Spleen (tissue), 11 donors: ENCODE measurements around the gene PSRC1. TPM values are rescaled to one million over a fixed set of nuclear protein-coding genes. Genes with fewer than 3 reads are reported as not detected.

ENCODE experiments used
- DNase-seq: peaks from one replicate; pipeline ENCODE4 v3.0.0-alpha.2; 2020
- H3K27ac ChIP-seq, 8 donors: fragments of 200-600 bp; sonication (generic) in 7 of 8; 1 replicate in 4 of 8; 2 replicates in 4 of 8; pipeline versions ENCODE4 v1.5.0 to v1.8.0; 2016 to 2021; ENCODE audit warnings: inconsistent platforms in 4 of 8, mild to moderate bottlenecking in 4 of 8, moderate library complexity in 1 of 8
- H3K27me3 ChIP-seq, 7 donors: fragments of 200-600 bp; sonication (generic) in 6 of 7; replicated peaks in 1 of 7; 1 replicate in 4 of 7; 2 replicates in 3 of 7; pipeline versions ENCODE4 v1.5.0 to v1.8.0; 2016 to 2021; ENCODE audit warnings: inconsistent platforms in 3 of 7, mild to moderate bottlenecking in 1 of 7
- H3K36me3 ChIP-seq, 6 donors: fragments of 200-600 bp; sonication (generic) in 5 of 6; 1 replicate in 4 of 6; 2 replicates in 2 of 6; pipeline versions ENCODE4 v1.5.0 to v1.8.0; 2016 to 2021; ENCODE audit warnings: inconsistent platforms in 2 of 6
- H3K4me1 ChIP-seq, 6 donors: fragments of 200-600 bp; sonication (generic) in 5 of 6; 1 replicate in 3 of 6; 2 replicates in 3 of 6; pipeline versions ENCODE4 v1.5.0 to v1.8.0; 2016 to 2021; ENCODE audit warnings: inconsistent platforms in 3 of 6
- H3K4me3 ChIP-seq, 8 donors: fragments of 200-600 bp; sonication (generic) in 7 of 8; 1 replicate in 4 of 8; 2 replicates in 4 of 8; pipeline versions ENCODE4 v1.5.0 to v1.8.0; 2016 to 2021; ENCODE audit warnings: inconsistent platforms in 4 of 8, mild to moderate bottlenecking in 4 of 8, moderate library complexity in 2 of 8
- H3K9me3 ChIP-seq, 8 donors: fragments of 200-600 bp; sonication (generic) in 7 of 8; 1 replicate in 4 of 8; 2 replicates in 4 of 8; pipeline versions ENCODE4 v1.5.0 to v1.8.0; 2016 to 2021; ENCODE audit warnings: inconsistent platforms in 4 of 8
- CTCF ChIP-seq, 11 experiments: fragments of 200-600 bp in 7 of 11; fragments of 450-650 bp in 4 of 11; sonication (generic) in 4 of 11; IDR thresholded peaks in 8 of 11; conservative IDR thresholded peaks in 3 of 11; 1 replicate in 7 of 11; 2 replicates in 4 of 11; pipeline versions ENCODE4 v1.4.0 to v1.8.0; 2016 to 2021; ENCODE audit warnings: antibody characterized with exemption in 11 of 11, inconsistent platforms in 4 of 11, mild to moderate bottlenecking in 1 of 11
- POLR2A ChIP-seq, 3 donors: fragments of 450-650 bp; IDR thresholded peaks; one replicate each; pipeline ENCODE4 v1.5.1; 2017; ENCODE audit warnings: antibody characterized with exemption in 3 of 3, mild to moderate bottlenecking in 1 of 3
- POLR2AphosphoS5 ChIP-seq, 3 donors: sonication (generic); formaldehyde crosslinking; IDR thresholded peaks; one replicate each; pipeline ENCODE4 v1.5.1; 2017; ENCODE audit warnings: antibody characterized with exemption in 3 of 3
- WGBS, 5 donors: extraction: QIAGEN DNeasy Blood & Tissue Kit in 3 of 5; methylation state at CpG; one replicate each; pipeline versions ENCODE4 v1.1.5 to v1.1.7; 2013 to 2018; 5-methylcytosine and 5-hydroxymethylcytosine counted together
- intact Hi-C: fragments of 100-400 bp; cut with DNase I; formaldehyde crosslinking; loops from one replicate; pipeline ENCODE4 v1.15.0; 2023; ENCODE audit warnings: low total_unique reads
- polyA plus RNA-seq, 3 donors: library from polyadenylated mRNA; stranded (reverse); fragments of 200-250 nt; gene quantifications; one replicate each; pipeline ENCODE4 v1.2.1, GENCODE V29; 2013
- total RNA-seq, 7 donors: library from RNA; depleted of rRNA in 3 of 7; stranded (reverse); fragments of >200 nt in 3 of 7; fragmentation: NEBNext Ultra II Directional in 4 of 7; extraction: Animal tissue kit (Norgen Biotek cat#: 25700) in 4 of 7; gene quantifications; one replicate each; pipeline versions ENCODE4 v1.1.0 to v1.2.1, GENCODE V29; 2016 to 2021
- donor health status: healthy with polysubstance abuse.
- donor health status: DM: no; HTN: no; CAD: no; lungs with moderate emphysema.
- donor health status: DM: no; HTN: no; CAD: no.
- donor health status: Bipolar disorder and iron deficiency.
- donor health status: healthy.
- donor health status: DM: no; HTN: no; CAD: no.
- donor health status: DM: yes; HTN: yes; CAD: no.

Gene PSRC1
- total and polyA plus RNA-seq, 10 donors = 2.0 to 9.3 (median 3.5) TPM

DNA sequence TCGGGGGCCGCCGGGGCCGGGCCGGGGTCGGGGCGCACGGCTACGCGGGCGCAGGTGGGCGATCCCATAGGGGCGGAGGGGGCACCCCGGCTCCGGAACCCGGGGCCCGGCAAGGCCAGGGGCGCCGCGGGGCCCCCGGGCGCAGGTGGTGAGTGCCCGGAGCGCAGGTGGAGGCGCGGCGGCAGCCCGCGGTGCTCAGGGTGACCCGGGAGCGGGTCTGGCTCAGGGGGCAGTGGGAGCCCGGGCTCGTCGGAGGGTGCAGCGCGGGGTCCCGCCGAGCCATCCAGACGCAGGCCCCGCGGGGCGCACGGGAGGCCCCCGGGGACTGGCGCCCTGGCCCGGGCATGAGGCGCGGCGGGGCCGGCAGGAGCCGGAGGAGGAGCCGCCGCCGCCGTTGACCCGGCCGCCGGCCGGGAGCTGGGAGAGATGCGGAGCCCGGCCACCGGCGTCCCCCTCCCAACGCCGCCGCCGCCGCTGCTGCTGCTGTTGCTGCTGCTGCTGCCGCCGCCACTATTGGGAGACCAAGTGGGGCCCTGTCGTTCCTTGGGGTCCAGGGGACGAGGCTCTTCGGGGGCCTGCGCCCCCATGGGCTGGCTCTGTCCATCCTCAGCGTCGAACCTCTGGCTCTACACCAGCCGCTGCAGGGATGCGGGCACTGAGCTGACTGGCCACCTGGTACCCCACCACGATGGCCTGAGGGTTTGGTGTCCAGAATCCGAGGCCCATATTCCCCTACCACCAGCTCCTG lies 33.1 kb downstream of the PSRC1 start:
- Histone ChIP-seq H3K4me3 (peak overlapping the region; percentile 25 to 86 (median 58)), H3K4me1 (peaks cover 0 to 35% (median 23%) of the 10 kb centered on the region in 6 donors), H3K36me3 (no peaks in the 10 kb centered on the region), H3K9me3 (no peaks in the 10 kb centered on the region), H3K27me3 (peaks cover 0 to 65% (median 7%) of the 10 kb centered on the region in 7 donors), H3K27ac (no peak overlapping the region)
- DNase-seq = peak; percentile 78
- 3 to 17% (median 3%) methylated on average over 12 to 80 of the region's 80 CpGs; no CpG with 5 or more reads in 1 of the 5 donors for WGBS, 5 donors
- intact Hi-C loops = no loop called here
- TF ChIP-seq POLR2A (IDR thresholded peaks at IDR 0.05) (no peak), CTCF (IDR thresholded peaks at IDR 0.05 in 8 of 11, conservative IDR thresholded peaks at IDR 0.05 in 3 of 11) (no peak), POLR2AphosphoS5 (IDR thresholded peaks at IDR 0.05) (no peak)

DNA sequence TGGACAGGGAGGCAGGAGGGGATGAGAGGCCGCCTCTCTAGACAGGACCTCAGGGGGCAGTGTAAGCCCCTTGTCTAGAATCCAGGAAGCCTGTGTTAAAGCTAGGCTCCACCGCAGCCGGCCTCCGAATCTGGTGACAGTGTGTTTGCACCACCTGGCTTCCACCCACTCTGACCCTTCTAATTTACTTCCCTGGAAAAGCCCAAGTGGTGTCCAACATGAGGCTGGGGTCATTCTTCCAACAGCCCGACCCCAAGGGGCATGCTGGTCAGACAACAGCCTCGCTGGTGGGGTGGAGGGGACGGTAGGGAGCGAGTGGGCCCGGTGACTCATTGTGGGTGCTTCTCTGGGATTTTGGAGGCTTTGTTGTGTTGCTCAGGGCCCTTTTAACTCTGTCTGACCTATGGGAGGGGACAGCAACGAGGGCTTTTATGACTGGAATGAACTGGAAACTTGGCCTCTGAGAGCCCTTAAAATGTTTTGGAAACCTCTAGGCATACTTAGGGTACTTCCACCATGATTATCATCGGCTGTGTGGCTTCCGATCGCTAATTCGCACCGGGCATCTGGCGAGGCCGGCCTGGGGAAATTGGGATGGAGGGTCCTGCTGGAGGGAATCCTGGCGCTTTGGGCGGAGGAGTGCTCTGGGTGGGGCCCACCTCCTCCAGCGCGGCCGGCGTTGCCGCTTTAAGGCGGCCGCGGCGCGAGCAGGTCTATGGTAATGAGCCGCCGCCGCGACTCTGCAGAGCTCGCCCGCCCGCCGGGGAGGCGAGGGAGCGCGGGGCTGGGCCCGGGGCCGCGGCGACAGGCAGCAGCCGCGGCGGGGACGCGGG lies 33.9 kb downstream of the PSRC1 start, which contains the start of gene CELSR2:
CELSR2 (plus strand) TSS at position 743 of the 833 bp plus-strand sequence. CDS start 541 bp downstream, outside the sequence.
- TF ChIP-seq POLR2AphosphoS5 (IDR thresholded peaks at IDR 0.05) (peak in 2 of 3 donors; percentile 55 to 62), POLR2A (IDR thresholded peaks at IDR 0.05) (no peak)
- H3K36me3 ChIP-seq = no peaks in the 10 kb centered on the region
- DNase-seq = peak; percentile 88
- H3K27ac ChIP-seq = no peak within 1 kb of the TSS
- no peaks in the 10 kb centered on the region for H3K9me3 ChIP-seq
- H3K27me3 ChIP-seq = peaks cover 0 to 72% (median 7%) of the 10 kb centered on the region in 7 donors
- peaks cover 0 to 27% (median 18%) of the 10 kb centered on the region in 6 donors for H3K4me1 ChIP-seq
- peak within 1 kb of the TSS; percentile 25 to 86 (median 58) for H3K4me3 ChIP-seq
- intact Hi-C loops = no loop called here
- 16 to 36% (median 31%) methylated on average over 20 to 49 of the region's 49 CpGs for WGBS, 5 donors

DNA sequence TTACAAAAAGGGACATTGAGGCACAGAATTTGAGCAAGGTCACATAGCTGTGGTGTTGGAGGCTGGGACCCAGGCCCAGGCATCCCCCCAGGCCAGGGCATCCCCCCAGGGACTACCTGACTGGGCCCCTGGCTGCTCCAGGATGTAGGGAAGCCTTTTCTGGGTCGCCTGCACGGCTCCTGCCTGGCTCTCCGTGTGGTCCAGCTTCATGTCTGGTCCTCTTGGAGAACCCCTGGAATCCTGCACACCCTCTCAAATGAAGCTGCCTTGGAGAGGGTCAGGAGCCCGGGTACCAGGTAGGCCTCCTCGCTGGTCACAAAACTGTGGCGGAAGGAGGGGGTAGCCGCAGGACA lies 34.5 kb downstream of the PSRC1 start:
- TF ChIP-seq POLR2A (IDR thresholded peaks at IDR 0.05) (no peak), POLR2AphosphoS5 (IDR thresholded peaks at IDR 0.05) (no peak)
- intact Hi-C loops = no loop called here
- Histone ChIP-seq H3K36me3 (no peaks in the 10 kb centered on the region), H3K4me3 (no peak overlapping the region), H3K4me1 (peaks cover 0 to 21% (median 16%) of the 10 kb centered on the region in 6 donors), H3K27me3 (peaks cover 0 to 77% (median 7%) of the 10 kb centered on the region in 7 donors), H3K9me3 (no peaks in the 10 kb centered on the region), H3K27ac (no peak overlapping the region)
- peak; percentile 63 for DNase-seq
- WGBS, 5 donors = 84 to 99% (median 95%) methylated on average over 7 of the region's 7 CpGs

GRCh38 chr1:109247401-109248365 lies 35.3 kb downstream of the PSRC1 start:
- H3K27ac ChIP-seq = no peak overlapping the region
- TF ChIP-seq CTCF (IDR thresholded peaks at IDR 0.05 in 8 of 11, conservative IDR thresholded peaks at IDR 0.05 in 3 of 11) (no peak), POLR2A (IDR thresholded peaks at IDR 0.05) (no peak), POLR2AphosphoS5 (IDR thresholded peaks at IDR 0.05) (no peak)
- intact Hi-C loops = no loop called here
- H3K4me1 ChIP-seq = peaks cover 0 to 18% (median 15%) of the 10 kb centered on the region in 6 donors
- H3K27me3 ChIP-seq = peaks cover 0 to 85% (median 7%) of the 10 kb centered on the region in 7 donors
- H3K9me3 ChIP-seq = no peaks in the 10 kb centered on the region
- 77 to 86% (median 84%) methylated on average over 8 of the region's 8 CpGs for WGBS, 5 donors
- no peak overlapping the region for H3K4me3 ChIP-seq
- no peaks in the 10 kb centered on the region for H3K36me3 ChIP-seq
- no peak for DNase-seq
